NB4 (cell line): ENCODE results near the gene ITGA8.
A peak's percentile ranks its signal among the peaks of the same experiment; 100 is the strongest.

ENCODE experiments used
- MYC ChIP-seq: IDR thresholded peaks from 2 replicates; pipeline ENCODE4 v1.6.1; 2011; ENCODE audit warnings: low read depth, low read length
- POLR2A ChIP-seq: IDR thresholded peaks from 2 replicates; pipeline ENCODE4 v1.6.1; 2011; ENCODE audit warnings: mild to moderate bottlenecking; ENCODE audit not compliant: insufficient read length; ENCODE audit errors: extremely low read depth
- TF ChIP-seq, protein P1 (sequence below): IDR thresholded peaks from one replicate; pipeline ENCODE4 v1.5.1; 2012; ENCODE audit warnings: low read depth, low read length

GRCh38 chr10:15585303-15585715 is 134.4 kb downstream of the ITGA8 start:
- TF ChIP-seq, protein P1, sequence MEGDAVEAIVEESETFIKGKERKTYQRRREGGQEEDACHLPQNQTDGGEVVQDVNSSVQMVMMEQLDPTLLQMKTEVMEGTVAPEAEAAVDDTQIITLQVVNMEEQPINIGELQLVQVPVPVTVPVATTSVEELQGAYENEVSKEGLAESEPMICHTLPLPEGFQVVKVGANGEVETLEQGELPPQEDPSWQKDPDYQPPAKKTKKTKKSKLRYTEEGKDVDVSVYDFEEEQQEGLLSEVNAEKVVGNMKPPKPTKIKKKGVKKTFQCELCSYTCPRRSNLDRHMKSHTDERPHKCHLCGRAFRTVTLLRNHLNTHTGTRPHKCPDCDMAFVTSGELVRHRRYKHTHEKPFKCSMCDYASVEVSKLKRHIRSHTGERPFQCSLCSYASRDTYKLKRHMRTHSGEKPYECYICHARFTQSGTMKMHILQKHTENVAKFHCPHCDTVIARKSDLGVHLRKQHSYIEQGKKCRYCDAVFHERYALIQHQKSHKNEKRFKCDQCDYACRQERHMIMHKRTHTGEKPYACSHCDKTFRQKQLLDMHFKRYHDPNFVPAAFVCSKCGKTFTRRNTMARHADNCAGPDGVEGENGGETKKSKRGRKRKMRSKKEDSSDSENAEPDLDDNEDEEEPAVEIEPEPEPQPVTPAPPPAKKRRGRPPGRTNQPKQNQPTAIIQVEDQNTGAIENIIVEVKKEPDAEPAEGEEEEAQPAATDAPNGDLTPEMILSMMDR, result peak; percentile 53
- TF ChIP-seq MYC (no peak), POLR2A (no peak)
